ENCODE data around the gene ACSM2A. TPM values are rescaled to one million over a fixed set of nuclear protein-coding genes. Genes with fewer than 3 reads are reported as not detected.
A peak's percentile ranks its signal among the peaks of the same experiment; 100 is the strongest.
"Not testable (repeated sequence)": the region's sequence is repeated elsewhere in the genome, so short reads cannot be mapped to it uniquely, and the experiment has no call there.

Gene ACSM2A
- total RNA-seq, 1 experiment from 2014 or later = not detected

DNA sequence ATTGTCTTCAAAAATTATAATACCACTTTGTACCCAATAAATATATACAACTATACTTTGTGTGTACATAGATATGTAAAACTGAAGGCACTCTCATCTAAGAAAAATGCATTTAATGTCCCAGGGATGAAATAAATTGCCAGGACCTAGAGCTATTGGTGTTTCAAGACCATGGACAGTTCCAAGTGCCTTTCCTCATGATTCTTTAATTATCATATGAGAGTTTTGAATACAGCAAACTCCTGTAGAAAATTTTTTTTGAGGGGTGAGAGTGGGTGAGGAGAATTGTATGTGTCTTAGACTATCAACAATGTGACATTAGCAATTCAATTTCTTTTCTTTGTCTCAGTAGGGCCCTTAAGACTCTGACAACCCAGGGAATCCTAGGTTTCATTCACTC, 17.6 kb downstream of the ACSM2A start:
- ATAC-seq; RAD21 ChIA-PET (ENCODE audit: low non-redundant PET in 1 of 2, low total read pairs in 2 of 2, uncharacterized antibody in 2 of 2, unreplicated experiment in 2 of 2); H3K4me2 ChIP-seq (ENCODE audit: low read length); POLR2A ChIA-PET; H3K36me3 ChIP-seq (ENCODE audit: control insufficient read depth in 1 of 2, insufficient read depth in 2 of 2, low read length in 2 of 2); H4K20me1 ChIP-seq (ENCODE audit: insufficient read depth); BruUV-seq (replicated peaks); H3K79me2 ChIP-seq (ENCODE audit: insufficient read depth, low read length); H3K27ac ChIP-seq (ENCODE audit: low read depth, low read length); H2AFZ ChIP-seq (ENCODE audit: low read depth, low read length, poor library complexity, severe bottlenecking); H3K27me3 ChIP-seq (ENCODE audit: insufficient read depth, low read length); DNase-seq (ENCODE audit: low read depth, low spot score); H3K9ac ChIP-seq (ENCODE audit: low read length); H3K9me2 ChIP-seq (ENCODE audit: insufficient read depth); intact Hi-C loops (cut with micrococcal nuclease); CTCF ChIA-PET; H3K4me1 ChIP-seq (ENCODE audit: control insufficient read depth in 1 of 2, insufficient read depth in 2 of 2, low read length in 2 of 2); H3K9me3 ChIP-seq (ENCODE audit: control insufficient read depth in 1 of 2, insufficient read depth in 1 of 2, low read depth in 1 of 2, low read length in 2 of 2); H3K4me3 ChIP-seq (replicated peaks in 1 of 2; ENCODE audit: low read depth in 1 of 2, low read length in 2 of 2): not testable (repeated sequence)
- TF ChIP-seq, protein P1, sequence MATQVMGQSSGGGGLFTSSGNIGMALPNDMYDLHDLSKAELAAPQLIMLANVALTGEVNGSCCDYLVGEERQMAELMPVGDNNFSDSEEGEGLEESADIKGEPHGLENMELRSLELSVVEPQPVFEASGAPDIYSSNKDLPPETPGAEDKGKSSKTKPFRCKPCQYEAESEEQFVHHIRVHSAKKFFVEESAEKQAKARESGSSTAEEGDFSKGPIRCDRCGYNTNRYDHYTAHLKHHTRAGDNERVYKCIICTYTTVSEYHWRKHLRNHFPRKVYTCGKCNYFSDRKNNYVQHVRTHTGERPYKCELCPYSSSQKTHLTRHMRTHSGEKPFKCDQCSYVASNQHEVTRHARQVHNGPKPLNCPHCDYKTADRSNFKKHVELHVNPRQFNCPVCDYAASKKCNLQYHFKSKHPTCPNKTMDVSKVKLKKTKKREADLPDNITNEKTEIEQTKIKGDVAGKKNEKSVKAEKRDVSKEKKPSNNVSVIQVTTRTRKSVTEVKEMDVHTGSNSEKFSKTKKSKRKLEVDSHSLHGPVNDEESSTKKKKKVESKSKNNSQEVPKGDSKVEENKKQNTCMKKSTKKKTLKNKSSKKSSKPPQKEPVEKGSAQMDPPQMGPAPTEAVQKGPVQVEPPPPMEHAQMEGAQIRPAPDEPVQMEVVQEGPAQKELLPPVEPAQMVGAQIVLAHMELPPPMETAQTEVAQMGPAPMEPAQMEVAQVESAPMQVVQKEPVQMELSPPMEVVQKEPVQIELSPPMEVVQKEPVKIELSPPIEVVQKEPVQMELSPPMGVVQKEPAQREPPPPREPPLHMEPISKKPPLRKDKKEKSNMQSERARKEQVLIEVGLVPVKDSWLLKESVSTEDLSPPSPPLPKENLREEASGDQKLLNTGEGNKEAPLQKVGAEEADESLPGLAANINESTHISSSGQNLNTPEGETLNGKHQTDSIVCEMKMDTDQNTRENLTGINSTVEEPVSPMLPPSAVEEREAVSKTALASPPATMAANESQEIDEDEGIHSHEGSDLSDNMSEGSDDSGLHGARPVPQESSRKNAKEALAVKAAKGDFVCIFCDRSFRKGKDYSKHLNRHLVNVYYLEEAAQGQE (IDR thresholded peaks at IDR 0.05; ENCODE audit: low read depth) = peak; percentile 16; the same call in 1 of the 2 replicates

DNA sequence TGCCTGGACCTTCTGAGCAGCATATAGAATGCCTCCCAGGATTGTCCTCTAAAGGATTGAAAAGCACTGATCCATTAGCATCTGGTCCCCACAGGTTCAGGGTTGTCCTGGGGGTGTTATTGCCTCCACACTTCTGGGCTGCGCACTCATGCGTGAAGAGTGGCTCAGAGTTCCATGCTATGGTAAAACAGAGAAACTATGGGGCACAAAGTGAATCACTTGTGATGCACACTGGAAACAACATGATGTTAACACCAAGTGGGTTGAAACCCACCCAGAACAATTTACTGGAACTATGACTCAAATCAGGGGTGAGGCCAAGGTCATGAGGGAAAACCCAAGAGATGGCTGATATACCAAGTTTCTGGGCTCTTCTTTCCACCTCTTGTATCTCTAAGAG, 18.6 kb downstream of the ACSM2A start:
- H3K9me2 ChIP-seq (ENCODE audit: insufficient read depth); CTCF ChIA-PET; H3K4me3 ChIP-seq (replicated peaks in 1 of 2; ENCODE audit: low read depth in 1 of 2, low read length in 2 of 2); H3K27ac ChIP-seq (ENCODE audit: low read depth, low read length); H3K4me1 ChIP-seq (ENCODE audit: control insufficient read depth in 1 of 2, insufficient read depth in 2 of 2, low read length in 2 of 2); H3K36me3 ChIP-seq (ENCODE audit: control insufficient read depth in 1 of 2, insufficient read depth in 2 of 2, low read length in 2 of 2); H2AFZ ChIP-seq (ENCODE audit: low read depth, low read length, poor library complexity, severe bottlenecking); RAD21 ChIA-PET (ENCODE audit: low non-redundant PET in 1 of 2, low total read pairs in 2 of 2, uncharacterized antibody in 2 of 2, unreplicated experiment in 2 of 2); H3K27me3 ChIP-seq (ENCODE audit: insufficient read depth, low read length); H3K4me2 ChIP-seq (ENCODE audit: low read length); H3K9ac ChIP-seq (ENCODE audit: low read length); intact Hi-C loops (cut with micrococcal nuclease); POLR2A ChIA-PET; ATAC-seq; BruUV-seq (replicated peaks); DNase-seq (ENCODE audit: low read depth, low spot score); H4K20me1 ChIP-seq (ENCODE audit: insufficient read depth); H3K79me2 ChIP-seq (ENCODE audit: insufficient read depth, low read length); H3K9me3 ChIP-seq (ENCODE audit: control insufficient read depth in 1 of 2, insufficient read depth in 1 of 2, low read depth in 1 of 2, low read length in 2 of 2): not testable (repeated sequence)

DNA sequence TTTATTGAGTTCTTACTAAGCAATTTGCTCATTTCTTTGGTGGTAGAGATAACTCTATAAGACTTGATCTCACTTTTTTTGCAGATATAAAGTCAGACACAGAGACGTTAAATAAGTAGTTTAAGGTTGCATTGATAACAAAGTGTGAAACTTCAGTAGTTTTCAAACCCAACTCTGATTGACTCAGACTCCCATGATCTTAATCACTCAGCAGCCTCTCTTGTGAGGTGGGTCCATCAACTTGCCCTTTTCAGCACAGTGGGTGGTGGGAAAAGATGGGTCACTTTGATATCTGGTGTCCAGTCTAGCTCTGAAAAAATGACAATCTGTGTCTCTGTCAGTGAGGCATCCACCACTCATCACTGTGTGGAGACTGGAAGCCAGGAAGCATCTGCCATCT, 19.4 kb downstream of the ACSM2A start:
- H3K27ac ChIP-seq (ENCODE audit: low read depth, low read length); RAD21 ChIA-PET (ENCODE audit: low non-redundant PET in 1 of 2, low total read pairs in 2 of 2, uncharacterized antibody in 2 of 2, unreplicated experiment in 2 of 2); H3K4me1 ChIP-seq (ENCODE audit: control insufficient read depth in 1 of 2, insufficient read depth in 2 of 2, low read length in 2 of 2); H3K9me3 ChIP-seq (ENCODE audit: control insufficient read depth in 1 of 2, insufficient read depth in 1 of 2, low read depth in 1 of 2, low read length in 2 of 2); H3K9ac ChIP-seq (ENCODE audit: low read length); DNase-seq (ENCODE audit: low read depth, low spot score); H4K20me1 ChIP-seq (ENCODE audit: insufficient read depth); H3K4me2 ChIP-seq (ENCODE audit: low read length); H2AFZ ChIP-seq (ENCODE audit: low read depth, low read length, poor library complexity, severe bottlenecking); H3K79me2 ChIP-seq (ENCODE audit: insufficient read depth, low read length); BruUV-seq (replicated peaks); H3K36me3 ChIP-seq (ENCODE audit: control insufficient read depth in 1 of 2, insufficient read depth in 2 of 2, low read length in 2 of 2); ATAC-seq; H3K27me3 ChIP-seq (ENCODE audit: insufficient read depth, low read length); CTCF ChIA-PET; H3K9me2 ChIP-seq (ENCODE audit: insufficient read depth); intact Hi-C loops (cut with micrococcal nuclease); POLR2A ChIA-PET; H3K4me3 ChIP-seq (replicated peaks in 1 of 2; ENCODE audit: low read depth in 1 of 2, low read length in 2 of 2): not testable (repeated sequence)

DNA sequence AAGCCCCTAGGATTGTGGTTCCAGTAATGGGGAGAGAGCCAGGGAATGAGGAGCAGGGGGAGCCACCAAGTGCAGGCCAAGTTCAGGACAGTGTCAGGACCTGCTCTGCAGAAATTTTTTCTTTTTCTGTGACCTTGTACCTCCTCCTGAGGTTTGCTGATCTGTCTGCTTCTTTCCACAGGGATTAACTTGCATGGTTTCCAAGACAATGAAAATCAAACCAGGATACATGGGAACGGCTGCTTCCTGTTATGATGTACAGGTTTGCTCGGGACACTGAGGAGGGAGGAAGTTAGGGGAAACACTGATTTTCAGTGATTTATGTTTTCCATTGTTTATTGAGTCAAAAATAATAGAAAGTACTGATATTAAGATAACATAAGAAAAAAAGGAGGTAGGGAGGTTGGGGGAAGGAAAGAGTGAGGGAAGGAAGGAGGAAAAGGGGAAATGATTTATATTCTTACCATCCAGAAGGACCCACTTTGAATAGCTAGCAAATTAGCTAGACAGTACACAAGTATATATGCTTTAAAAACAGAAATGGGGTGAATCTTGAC, 25.9 kb downstream of the ACSM2A start:
- intact Hi-C loops (cut with micrococcal nuclease); BruUV-seq (replicated peaks); H3K9me3 ChIP-seq (ENCODE audit: control insufficient read depth in 1 of 2, insufficient read depth in 1 of 2, low read depth in 1 of 2, low read length in 2 of 2); H3K9me2 ChIP-seq (ENCODE audit: insufficient read depth); H3K4me2 ChIP-seq (ENCODE audit: low read length); DNase-seq (ENCODE audit: low read depth, low spot score); H3K4me1 ChIP-seq (ENCODE audit: control insufficient read depth in 1 of 2, insufficient read depth in 2 of 2, low read length in 2 of 2); POLR2A ChIA-PET; ATAC-seq; CTCF ChIA-PET; H3K4me3 ChIP-seq (replicated peaks in 1 of 2; ENCODE audit: low read depth in 1 of 2, low read length in 2 of 2); RAD21 ChIA-PET (ENCODE audit: low non-redundant PET in 1 of 2, low total read pairs in 2 of 2, uncharacterized antibody in 2 of 2, unreplicated experiment in 2 of 2); H3K36me3 ChIP-seq (ENCODE audit: control insufficient read depth in 1 of 2, insufficient read depth in 2 of 2, low read length in 2 of 2); H3K9ac ChIP-seq (ENCODE audit: low read length); H3K27ac ChIP-seq (ENCODE audit: low read depth, low read length); H4K20me1 ChIP-seq (ENCODE audit: insufficient read depth); H3K27me3 ChIP-seq (ENCODE audit: insufficient read depth, low read length); H2AFZ ChIP-seq (ENCODE audit: low read depth, low read length, poor library complexity, severe bottlenecking); H3K79me2 ChIP-seq (ENCODE audit: insufficient read depth, low read length): not testable (repeated sequence)

Measured in HCT116 (cell line).